Stomach smooth muscle (tissue), 2 donors: ENCODE data around the gene FGR.
"Not testable (repeated sequence)": the region's sequence is repeated elsewhere in the genome, so short reads cannot be mapped to it uniquely, and the experiment has no call there.

ENCODE experiments used
- H3K27ac ChIP-seq: one replicate; pipeline ENCODE4 v1.7.0; 2013; ENCODE audit warnings: mild to moderate bottlenecking, low read length, inconsistent platforms
- H3K27me3 ChIP-seq, 2 donors: one replicate each; pipeline ENCODE4 v1.7.0; 2013; ENCODE audit warnings: low read length in 2 of 2; ENCODE audit not compliant: insufficient read depth in 2 of 2, control insufficient read depth in 1 of 2
- H3K36me3 ChIP-seq, 2 donors: one replicate each; pipeline ENCODE4 v1.7.0; 2013; ENCODE audit warnings: low read length in 2 of 2; ENCODE audit not compliant: control insufficient read depth in 2 of 2, insufficient read depth in 2 of 2
- H3K4me1 ChIP-seq: one replicate; pipeline ENCODE4 v1.7.0; 2013; ENCODE audit warnings: low read length; ENCODE audit not compliant: control insufficient read depth, insufficient read depth
- H3K4me3 ChIP-seq, 2 donors: one replicate each; pipeline ENCODE4 v1.7.0; 2013; ENCODE audit warnings: low read length in 2 of 2
- H3K9ac ChIP-seq, 2 donors: one replicate each; pipeline ENCODE4 v1.7.0; 2013; ENCODE audit warnings: low read length in 2 of 2, mild to moderate bottlenecking in 1 of 2
- H3K9me3 ChIP-seq, 2 donors: one replicate each; pipeline ENCODE4 v1.7.0; 2013; ENCODE audit warnings: low read length in 2 of 2; ENCODE audit not compliant: control insufficient read depth in 2 of 2
- donor health status: healthy.
- donor health status: Pancreatic carcinoma.

The FGR gene

DNA sequence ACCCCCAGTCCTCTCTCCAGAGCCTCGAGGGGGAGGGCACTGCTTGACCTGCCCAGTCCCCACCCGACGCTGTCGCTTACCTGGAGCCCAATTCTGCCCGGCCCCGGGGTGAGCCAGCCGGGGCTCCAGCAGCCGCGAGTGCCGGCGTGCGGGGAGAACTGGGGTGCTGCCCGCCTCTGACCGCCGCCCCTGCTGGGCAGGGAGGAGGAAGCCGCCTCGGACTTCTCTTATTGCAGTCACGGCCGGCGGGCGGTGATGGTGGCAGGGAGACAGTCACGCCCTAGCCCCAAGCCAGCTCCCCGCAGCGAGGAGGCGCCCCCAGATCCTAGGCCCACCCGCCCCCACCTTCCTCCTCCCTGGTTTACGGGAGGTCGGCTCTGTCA is at the start of gene FGR:
TSS of gene FGR (minus strand) at position 201 of the 383 bp plus-strand sequence. CDS start 11,269 bp downstream, outside the sequence.
- peaks cover 11% of the 10 kb centered on the region for H3K4me1 ChIP-seq
- peak within 1 kb of the TSS; percentile 29 to 62 for H3K9ac ChIP-seq
- H3K4me3 ChIP-seq, result peak within 1 kb of the TSS; percentile 55 to 66
- peaks cover 16 to 20% of the 10 kb centered on the region in 2 donors for H3K27me3 ChIP-seq
- no peaks in the 10 kb centered on the region for H3K36me3 ChIP-seq
- H3K9me3 ChIP-seq, result no peaks in the 10 kb centered on the region
- peak within 1 kb of the TSS; percentile 24 for H3K27ac ChIP-seq

DNA sequence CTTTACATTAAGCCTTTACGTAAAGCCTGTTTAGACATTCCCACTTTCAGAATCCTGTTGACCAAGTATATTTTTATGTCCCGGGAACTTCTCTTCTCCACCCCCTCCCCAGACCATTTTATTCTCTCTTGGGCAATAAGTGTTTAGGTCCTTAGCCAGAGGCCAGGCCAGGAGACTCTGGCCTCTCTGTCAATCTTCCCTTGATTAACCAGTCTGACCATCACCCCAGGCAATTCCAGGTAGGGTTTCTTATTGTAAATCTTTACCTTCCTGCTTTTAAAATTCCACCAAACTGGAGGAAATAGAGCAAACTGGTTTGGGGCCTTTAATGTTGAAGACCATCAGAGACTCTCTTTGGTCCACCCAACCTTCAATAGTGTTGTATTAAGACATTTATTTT is 49.2 kb upstream of the FGR start:
- Histone ChIP-seq H3K36me3 (no peaks in the 10 kb centered on the region), H3K4me3 (no peak overlapping the region), H3K9me3 (no peaks in the 10 kb centered on the region), H3K4me1 (no peaks in the 10 kb centered on the region), H3K9ac (no peak overlapping the region), H3K27me3 (no peaks in the 10 kb centered on the region), H3K27ac (no peak overlapping the region)

- no peak overlapping the region for H3K27ac ChIP-seq
- no peaks in the 10 kb centered on the region for H3K27me3 ChIP-seq
- H3K4me1 ChIP-seq, result no peaks in the 10 kb centered on the region
- no peak overlapping the region for H3K4me3 ChIP-seq
- no peak overlapping the region for H3K9ac ChIP-seq
- no peaks in the 10 kb centered on the region for H3K36me3 ChIP-seq
- H3K9me3 ChIP-seq, result no peaks in the 10 kb centered on the region
Measured at GRCh38 chr1:27682351-27682944, 47.5 kb upstream of the FGR start.

GRCh38 chr1:27681580-27681979 is 46.6 kb upstream of the FGR start:
- H3K9me3 ChIP-seq, H3K4me1 ChIP-seq, H3K27ac ChIP-seq, H3K27me3 ChIP-seq, H3K36me3 ChIP-seq, H3K9ac ChIP-seq, H3K4me3 ChIP-seq: not testable (repeated sequence)

DNA sequence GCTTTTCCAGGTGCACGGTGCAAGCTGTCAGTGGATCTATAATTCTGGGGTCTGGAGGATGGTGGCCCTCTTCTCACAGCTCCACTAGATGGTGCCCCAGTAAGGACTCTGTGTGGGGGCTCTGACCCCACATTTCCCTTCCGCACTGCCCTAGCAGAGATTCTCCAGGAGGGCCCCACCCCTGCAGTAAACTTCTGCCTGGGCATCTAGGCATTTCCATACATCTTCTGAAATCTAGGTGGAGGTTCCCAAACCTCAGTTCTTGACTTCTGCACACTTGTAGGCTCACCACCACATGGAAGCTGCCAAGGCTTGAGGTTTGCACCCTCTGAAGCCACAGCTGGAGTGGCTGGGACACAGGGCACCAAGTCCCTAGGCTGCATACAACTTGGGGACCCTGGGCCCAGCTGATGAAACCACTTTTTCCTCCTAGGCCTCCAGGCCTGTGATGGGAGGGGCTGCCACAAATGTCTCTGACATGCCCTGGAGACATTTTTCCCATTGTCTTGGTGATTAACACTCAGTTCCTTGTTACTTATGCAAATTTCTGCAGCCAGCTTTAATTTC is 45.3 kb upstream of the FGR start:
- not testable (repeated sequence) for H3K9me3 ChIP-seq, H3K36me3 ChIP-seq, H3K9ac ChIP-seq, H3K27ac ChIP-seq, H3K4me3 ChIP-seq, H3K27me3 ChIP-seq, H3K4me1 ChIP-seq

DNA sequence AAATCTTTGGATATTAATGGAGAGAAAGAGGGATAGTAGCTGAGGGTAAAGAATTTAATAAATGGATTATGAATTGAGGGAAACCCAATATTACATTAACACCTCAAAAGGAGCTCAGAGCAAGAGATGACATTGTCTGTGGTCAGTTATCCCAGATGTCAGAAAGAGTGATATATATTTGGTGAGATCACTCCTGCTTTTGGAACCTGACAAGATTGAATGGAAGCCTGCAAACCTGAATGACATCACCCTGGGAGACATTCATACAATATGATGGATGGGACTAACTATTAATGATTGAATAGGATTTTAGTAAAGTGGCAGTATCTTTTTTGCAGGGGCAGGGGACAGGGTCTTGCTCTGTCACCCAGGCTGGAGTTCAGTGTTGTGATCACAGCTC is 43.8 kb upstream of the FGR start:
- no peak overlapping the region for H3K4me3 ChIP-seq
- no peak overlapping the region for H3K9ac ChIP-seq
- no peaks in the 10 kb centered on the region for H3K4me1 ChIP-seq
- no peaks in the 10 kb centered on the region for H3K36me3 ChIP-seq
- no peak overlapping the region for H3K27ac ChIP-seq
- H3K27me3 ChIP-seq, result no peaks in the 10 kb centered on the region
- H3K9me3 ChIP-seq, result no peaks in the 10 kb centered on the region

GRCh38 chr1:27676410-27676809 is 41.4 kb upstream of the FGR start:
- H3K36me3 ChIP-seq, result no peaks in the 10 kb centered on the region
- H3K9me3 ChIP-seq, result no peaks in the 10 kb centered on the region
- no peaks in the 10 kb centered on the region for H3K27me3 ChIP-seq
- no peak overlapping the region for H3K27ac ChIP-seq
- no peak overlapping the region for H3K9ac ChIP-seq
- no peak overlapping the region for H3K4me3 ChIP-seq
- peaks cover 12% of the 10 kb centered on the region for H3K4me1 ChIP-seq

DNA sequence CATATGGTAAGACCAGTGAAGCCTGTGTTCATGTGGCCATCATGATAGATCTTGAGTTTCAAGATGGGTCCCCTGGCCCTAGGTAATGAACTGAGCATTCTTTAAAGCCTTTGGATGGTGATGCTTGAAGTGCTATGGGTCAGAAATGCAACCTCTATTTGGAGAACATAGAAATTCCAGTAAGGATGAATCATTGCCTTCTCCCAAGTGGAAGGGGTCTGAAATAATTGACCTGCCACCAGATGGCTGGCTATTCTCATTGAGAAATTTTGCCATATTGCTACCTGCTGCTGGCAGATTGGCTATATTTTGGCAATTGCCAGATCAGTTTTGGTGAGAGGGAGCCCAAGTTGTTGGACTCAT is 37.7 kb upstream of the FGR start:
- Histone ChIP-seq H3K9me3 (no peaks in the 10 kb centered on the region), H3K27me3 (no peaks in the 10 kb centered on the region), H3K4me1 (peaks cover 27% of the 10 kb centered on the region), H3K4me3 (peak overlapping the region; percentile 55 to 88), H3K27ac (peak overlapping the region; percentile 80), H3K36me3 (no peaks in the 10 kb centered on the region), H3K9ac (peak overlapping the region in 1 of 2 donors; percentile 80)

- Histone ChIP-seq H3K27me3 (no peaks in the 10 kb centered on the region), H3K9me3 (no peaks in the 10 kb centered on the region), H3K4me1 (peaks cover 27% of the 10 kb centered on the region), H3K27ac (peak within 1 kb of the TSS; percentile 80), H3K4me3 (peak within 1 kb of the TSS; percentile 55 to 88), H3K36me3 (no peaks in the 10 kb centered on the region), H3K9ac (peak within 1 kb of the TSS; percentile 6 to 80)
Measured at GRCh38 chr1:27671964-27672749, 37.2 kb upstream of the FGR start, which contains the start of gene IFI6. IFI6 (minus strand) TSS chr1:27672192; CDS start chr1:27669314, 2,878 bp downstream.

DNA sequence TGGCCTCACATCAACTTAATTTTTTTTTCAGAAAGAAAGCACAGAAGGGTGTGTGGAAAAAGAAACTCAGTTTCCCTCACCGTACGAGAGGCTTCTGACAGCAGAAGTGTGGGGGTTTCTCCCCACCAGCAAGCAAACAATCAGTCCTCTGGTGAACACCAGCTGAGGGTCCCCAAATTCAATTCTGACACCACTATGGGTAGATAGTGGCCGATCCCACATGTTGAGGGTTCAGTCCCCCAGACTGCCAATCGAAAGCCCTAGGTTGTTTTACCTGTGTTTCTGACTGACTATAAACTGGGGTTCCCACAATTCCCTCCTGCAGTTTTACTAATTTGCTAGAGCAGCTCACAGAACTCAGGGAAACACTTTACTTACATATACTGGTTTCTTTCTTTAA is 34.9 kb upstream of the FGR start:
- H3K27me3 ChIP-seq, result no peaks in the 10 kb centered on the region
- no peak overlapping the region for H3K9ac ChIP-seq
- no peaks in the 10 kb centered on the region for H3K9me3 ChIP-seq
- H3K4me1 ChIP-seq, result peaks cover 27% of the 10 kb centered on the region
- H3K36me3 ChIP-seq, result no peaks in the 10 kb centered on the region
- H3K27ac ChIP-seq, result no peak overlapping the region
- no peak overlapping the region for H3K4me3 ChIP-seq
